ENCODE results near the gene ANTXRL.
A peak's percentile ranks its signal among the peaks of the same experiment; 100 is the strongest.
"Not testable (repeated sequence)": the region's sequence is repeated elsewhere in the genome, so short reads cannot be mapped to it uniquely, and the experiment has no call there.

ANTXRL gene

GRCh38 chr10:46277840-46278239 is 9.0 kb upstream of the ANTXRL start:
- ATAC-seq = no peak

- ATAC-seq = peak in 1 of 2 donors; percentile 8
Measured at GRCh38 chr10:46282421-46282831, 4.4 kb upstream of the ANTXRL start.

- peak; percentile 76 to 83 for ATAC-seq
Measured at GRCh38 chr10:46282842-46283574, 3.8 kb upstream of the ANTXRL start.

- ATAC-seq = no peak
Measured at GRCh38 chr10:46283580-46284285, 3.1 kb upstream of the ANTXRL start.

GRCh38 chr10:46284286-46285229 is 2.2 kb upstream of the ANTXRL start:
- ATAC-seq = peak; percentile 85 to 86

- ATAC-seq = no peak
Measured at GRCh38 chr10:46285300-46285699, 1.5 kb upstream of the ANTXRL start.

- no peak for ATAC-seq
Measured at GRCh38 chr10:46285966-46286620, 704 bp upstream of the ANTXRL start.

- no peak for ATAC-seq
Measured at GRCh38 chr10:46287846-46288477, 1.2 kb downstream of the ANTXRL start.

GRCh38 chr10:46288601-46289206 is 1.9 kb downstream of the ANTXRL start:
- ATAC-seq = no peak

GRCh38 chr10:46289209-46289810 is 2.5 kb downstream of the ANTXRL start:
- ATAC-seq = no peak

- no peak for ATAC-seq
Measured at GRCh38 chr10:46290101-46290886, 3.5 kb downstream of the ANTXRL start.

- no peak for ATAC-seq
Measured at GRCh38 chr10:46291817-46292572, 5.2 kb downstream of the ANTXRL start.

GRCh38 chr10:46292573-46293023 is 5.8 kb downstream of the ANTXRL start:
- no peak for ATAC-seq

GRCh38 chr10:46293228-46293627 is 6.4 kb downstream of the ANTXRL start:
- ATAC-seq = no peak

- ATAC-seq = no peak
Measured at GRCh38 chr10:46293832-46294640, 7.2 kb downstream of the ANTXRL start.

GRCh38 chr10:46294641-46295220 is 7.9 kb downstream of the ANTXRL start:
- no peak for ATAC-seq

- ATAC-seq = not testable (repeated sequence)
Measured at GRCh38 chr10:46295350-46296010, 8.7 kb downstream of the ANTXRL start.

- not testable (repeated sequence) for ATAC-seq
Measured at GRCh38 chr10:46296086-46296485, 9.3 kb downstream of the ANTXRL start.

Data from activated CD4-positive, CD25-positive, alpha-beta regulatory T cell treated with anti-CD3 and anti-CD28 coated beads, Interleukin-2, amount 50 U/mL, for 24 hours (primary cell).